SK-N-SH (cell line): ENCODE data around the gene EMP3.

Experiments used
- CTCF ChIP-seq: fragments of 200-600 bp; sonication (generic); IDR thresholded peaks from 2 replicates; pipeline ENCODE4 v1.6.1; 2017; ENCODE audit warnings: antibody characterized with exemption, mild to moderate bottlenecking, moderate library complexity
- JUND ChIP-seq: IDR thresholded peaks from 2 replicates; pipeline ENCODE4 v1.4.0; 2012
- MAX ChIP-seq: IDR thresholded peaks from 2 replicates; pipeline ENCODE4 v1.4.0; 2012; ENCODE audit warnings: low read depth
- POLR2AphosphoS5 ChIP-seq: IDR thresholded peaks from 2 replicates; pipeline ENCODE4 v1.6.1; 2012; ENCODE audit warnings: low read depth, low read length
- REST ChIP-seq: IDR thresholded peaks from 2 replicates; pipeline ENCODE4 v1.6.1; 2012; ENCODE audit warnings: mild to moderate bottlenecking, low read depth, low read length, moderate library complexity
- RFX5 ChIP-seq: IDR thresholded peaks from 2 replicates; pipeline ENCODE4 v1.6.1; 2012; ENCODE audit warnings: mild to moderate bottlenecking, improper control_type of control experiment, low read length
- TAF1 ChIP-seq: IDR thresholded peaks from 2 replicates; pipeline ENCODE4 v1.6.1; 2012; ENCODE audit warnings: low read depth, mild to moderate bottlenecking, low read length, moderate library complexity, borderline replicate concordance
- TEAD4 ChIP-seq: IDR thresholded peaks from 2 replicates; pipeline ENCODE4 v1.4.0; 2012; ENCODE audit warnings: mild to moderate bottlenecking, borderline replicate concordance; ENCODE audit not compliant: insufficient read depth
- USF1 ChIP-seq: IDR thresholded peaks from 2 replicates; pipeline ENCODE4 v1.4.0; 2012; ENCODE audit warnings: low read depth, borderline replicate concordance
- USF2 ChIP-seq: fragments of 150-350 bp; IDR thresholded peaks from 2 replicates; pipeline ENCODE4 v1.6.1; 2017; ENCODE audit warnings: antibody characterized with exemption, low read length, low read depth, borderline replicate concordance
- YY1 ChIP-seq: IDR thresholded peaks from 2 replicates; pipeline ENCODE4 v1.4.0; 2012; ENCODE audit warnings: low read depth, mild to moderate bottlenecking

GRCh38 chr19:48301886-48302599, 23.3 kb upstream of the EMP3 start:
- no peak for TF ChIP-seq REST
- TF ChIP-seq CTCF: no peak
- TF ChIP-seq JUND: no peak
- no peak for TF ChIP-seq RFX5
- no peak for TF ChIP-seq USF1
- no peak for TF ChIP-seq TEAD4
- TF ChIP-seq YY1: no peak
- no peak for TF ChIP-seq POLR2AphosphoS5
- TF ChIP-seq MAX: no peak
- no peak for TF ChIP-seq USF2
- TF ChIP-seq TAF1: no peak
